ENCODE data around the gene MTERF4.
A peak's percentile ranks its signal among the peaks of the same experiment; 100 is the strongest.

The MTERF4 gene

DNA sequence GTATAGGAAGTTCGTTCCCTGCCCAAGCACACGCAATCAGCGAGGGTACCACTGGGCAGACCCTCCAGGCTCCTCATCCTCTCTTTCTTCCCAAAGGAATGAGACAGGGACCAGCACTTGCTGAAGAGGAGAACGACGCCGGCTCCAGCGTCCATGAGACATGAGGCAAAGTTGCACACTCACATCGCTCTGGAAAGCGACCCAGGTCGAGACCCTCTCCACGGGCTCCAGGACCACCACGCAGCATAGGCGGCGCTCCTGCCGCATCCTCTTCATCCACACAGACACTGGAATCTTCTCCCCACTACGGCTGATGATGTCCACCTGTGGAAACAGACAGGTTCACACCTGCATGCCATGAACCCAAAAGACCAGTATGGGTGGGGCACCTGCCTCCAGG is 36.4 kb upstream of the MTERF4 start:
- Mint-ChIP-seq H3K4me1 (peaks cover 12% of the 10 kb centered on the region), H3K27ac (no peak overlapping the region), H3K36me3 (peaks cover 92% of the 10 kb centered on the region), H3K4me3 (no peak overlapping the region), H3K27me3 (no peaks in the 10 kb centered on the region), H3K9me3 (no peaks in the 10 kb centered on the region)
- ATAC-seq = no peak

GRCh38 chr2:241137276-241138190 is 35.4 kb upstream of the MTERF4 start:
- Mint-ChIP-seq H3K27me3 (no peaks in the 10 kb centered on the region), H3K4me1 (peaks cover 22% of the 10 kb centered on the region), H3K36me3 (peaks cover 92% of the 10 kb centered on the region), H3K4me3 (no peak overlapping the region), H3K9me3 (no peaks in the 10 kb centered on the region), H3K27ac (no peak overlapping the region)
- no peak for ATAC-seq

DNA sequence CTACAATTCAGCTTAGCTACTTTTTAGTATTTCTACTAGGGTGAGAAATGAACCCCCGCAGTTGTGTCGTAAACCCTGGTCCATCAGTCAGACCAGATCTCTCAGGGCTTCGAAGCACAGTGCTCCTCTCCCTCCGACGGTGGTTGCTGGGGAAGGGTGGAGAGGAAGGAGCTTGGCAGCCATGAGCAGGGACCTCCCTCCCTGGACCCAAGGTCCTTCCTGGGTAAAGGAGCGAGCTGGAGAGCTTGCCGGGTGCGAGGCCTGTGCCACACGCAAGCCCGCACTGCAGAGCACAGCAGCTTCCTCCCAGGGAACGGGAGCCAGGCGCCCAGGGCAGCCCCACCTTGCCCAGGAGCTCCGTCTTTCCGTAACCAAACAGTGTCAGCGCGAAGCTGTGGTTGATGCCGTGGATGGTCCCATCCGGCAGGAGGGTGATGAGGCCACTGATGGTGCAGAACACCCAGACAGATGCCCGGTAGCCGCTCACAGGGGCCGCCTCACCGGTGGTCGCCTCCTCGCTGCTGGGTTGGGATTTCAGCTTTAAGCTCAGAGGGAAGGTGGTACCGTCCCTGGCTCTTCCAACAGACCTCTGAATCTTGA is 34.7 kb upstream of the MTERF4 start:
- Mint-ChIP-seq H3K4me1 (peaks cover 18% of the 10 kb centered on the region), H3K36me3 (peaks cover 88% of the 10 kb centered on the region), H3K27ac (no peak overlapping the region)

GRCh38 chr2:241136191-241136590 is 34.1 kb upstream of the MTERF4 start:
- Mint-ChIP-seq H3K27me3 (no peaks in the 10 kb centered on the region), H3K9me3 (no peaks in the 10 kb centered on the region), H3K27ac (no peak overlapping the region), H3K4me1 (peaks cover 15% of the 10 kb centered on the region), H3K36me3 (peaks cover 83% of the 10 kb centered on the region), H3K4me3 (no peak overlapping the region)
- ATAC-seq = no peak

More for the DNA sequence above, 34.7 kb upstream of the MTERF4 start:
- no peaks in the 10 kb centered on the region for H3K9me3 Mint-ChIP-seq
- H3K27me3 Mint-ChIP-seq = no peaks in the 10 kb centered on the region
- ATAC-seq = no peak
- H3K4me3 Mint-ChIP-seq = no peak overlapping the region

DNA sequence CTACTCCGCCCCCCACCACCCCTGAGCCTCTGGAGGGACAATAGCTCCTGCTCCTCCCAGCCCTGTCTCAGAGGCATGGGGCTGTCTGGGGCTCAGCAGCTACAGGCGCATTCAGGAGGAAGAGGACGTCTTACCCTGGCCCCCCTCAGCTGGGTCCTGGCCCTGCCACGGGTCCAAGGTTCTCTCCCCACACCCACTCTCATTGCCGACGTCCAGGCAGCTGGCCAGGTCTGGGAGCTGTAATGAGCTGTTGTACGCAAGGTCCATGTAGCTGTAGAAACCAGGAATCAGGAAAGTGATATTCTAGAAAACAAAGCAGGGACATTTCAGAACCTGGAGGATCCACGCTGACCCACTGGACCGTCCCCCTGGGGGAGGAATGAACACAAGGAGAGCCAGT is 33.6 kb upstream of the MTERF4 start:
- H3K4me3 Mint-ChIP-seq = no peak overlapping the region
- H3K9me3 Mint-ChIP-seq = no peaks in the 10 kb centered on the region
- no peaks in the 10 kb centered on the region for H3K27me3 Mint-ChIP-seq
- H3K4me1 Mint-ChIP-seq = peaks cover 16% of the 10 kb centered on the region
- no peak overlapping the region for H3K27ac Mint-ChIP-seq
- H3K36me3 Mint-ChIP-seq = peaks cover 82% of the 10 kb centered on the region
- no peak for ATAC-seq

- Mint-ChIP-seq H3K9me3 (no peaks in the 10 kb centered on the region), H3K4me3 (no peak overlapping the region), H3K27me3 (no peaks in the 10 kb centered on the region), H3K36me3 (peaks cover 82% of the 10 kb centered on the region), H3K4me1 (peaks cover 26% of the 10 kb centered on the region), H3K27ac (no peak overlapping the region)
- peak; percentile 5 for ATAC-seq
These were observed 32.6 kb upstream of the MTERF4 start for GRCh38 chr2:241134711-241135110.

GRCh38 chr2:241133436-241133820 is 31.3 kb upstream of the MTERF4 start:
- Mint-ChIP-seq H3K36me3 (peaks cover 83% of the 10 kb centered on the region), H3K27me3 (no peaks in the 10 kb centered on the region), H3K4me3 (no peak overlapping the region), H3K27ac (peak overlapping the region; percentile 62), H3K9me3 (no peaks in the 10 kb centered on the region), H3K4me1 (peaks cover 39% of the 10 kb centered on the region)
- ATAC-seq = no peak

DNA sequence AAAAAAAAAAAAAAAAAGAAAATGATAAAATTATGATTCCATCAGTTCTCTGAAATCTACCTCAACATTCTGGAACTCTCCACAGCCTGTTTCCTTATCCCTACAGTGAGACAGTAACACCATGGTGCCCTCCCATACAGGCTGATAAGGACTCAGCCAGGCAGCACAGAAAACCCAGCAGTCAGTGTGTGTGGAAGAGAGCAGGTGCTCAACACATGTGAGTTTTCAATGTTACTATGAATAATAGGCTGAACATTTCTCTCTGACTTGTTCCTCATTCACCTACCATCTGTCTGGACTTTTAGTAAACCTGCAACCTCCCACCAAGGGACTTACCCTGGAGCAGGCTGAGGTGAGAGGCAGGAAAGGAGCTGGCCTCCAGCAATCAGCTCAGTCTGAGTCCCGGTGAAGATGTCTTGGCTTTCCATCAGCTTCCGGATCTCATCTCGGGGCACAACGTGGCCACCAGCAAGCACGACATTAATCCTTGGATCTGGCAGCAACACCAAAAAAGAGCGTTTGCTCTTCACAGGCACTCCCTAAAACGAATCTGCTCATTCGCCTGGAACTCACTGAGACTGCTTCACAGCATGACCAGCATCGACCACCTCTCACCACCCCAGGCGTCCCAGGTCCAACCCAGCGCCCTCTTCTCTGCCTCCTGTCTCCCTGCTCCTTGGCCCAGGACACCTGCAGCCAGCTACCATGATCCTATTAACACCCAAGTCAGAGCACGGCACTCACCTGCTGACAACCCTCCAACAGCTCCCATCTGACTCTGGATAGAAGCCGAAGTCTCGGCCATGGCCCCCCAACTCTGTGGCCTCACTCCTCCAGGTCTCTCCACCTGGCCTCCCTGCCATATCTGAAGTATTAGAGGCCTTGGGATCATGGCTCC is 30.7 kb upstream of the MTERF4 start:
- Mint-ChIP-seq H3K27me3 (no peaks in the 10 kb centered on the region), H3K27ac (peak overlapping the region; percentile 62), H3K36me3 (peaks cover 83% of the 10 kb centered on the region), H3K9me3 (peaks cover 4% of the 10 kb centered on the region), H3K4me1 (peaks cover 45% of the 10 kb centered on the region), H3K4me3 (no peak overlapping the region)
- ATAC-seq = peak; percentile 69

- Mint-ChIP-seq H3K4me1 (peaks cover 58% of the 10 kb centered on the region), H3K36me3 (peaks cover 85% of the 10 kb centered on the region), H3K27ac (peak overlapping the region; percentile 100), H3K27me3 (no peaks in the 10 kb centered on the region), H3K4me3 (no peak overlapping the region), H3K9me3 (peaks cover 5% of the 10 kb centered on the region)
- no peak for ATAC-seq
These were observed 29.4 kb upstream of the MTERF4 start for GRCh38 chr2:241131531-241131930.

DNA sequence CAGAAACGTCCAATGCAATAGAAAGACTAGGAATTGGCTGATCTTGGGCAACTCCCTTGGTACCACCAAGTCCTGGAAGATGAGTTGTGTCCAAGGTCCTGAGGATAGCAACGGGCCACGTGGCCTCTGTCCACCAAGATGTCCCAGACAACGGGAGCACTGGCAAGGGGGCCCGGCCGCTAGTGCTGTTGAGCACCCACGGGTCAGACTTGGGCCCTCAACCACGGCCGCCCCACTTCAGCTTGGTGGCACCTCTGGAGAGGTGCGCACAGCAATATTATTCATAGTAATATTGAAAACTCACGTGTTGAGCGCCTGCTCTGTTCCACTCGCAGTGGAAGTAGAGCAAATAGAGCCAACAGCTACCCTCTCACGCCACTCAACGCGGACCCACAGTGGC is 28.2 kb upstream of the MTERF4 start:
- Mint-ChIP-seq H3K36me3 (peaks cover 85% of the 10 kb centered on the region), H3K27me3 (no peaks in the 10 kb centered on the region), H3K4me3 (no peak overlapping the region), H3K27ac (peak overlapping the region; percentile 100), H3K9me3 (peaks cover 5% of the 10 kb centered on the region), H3K4me1 (peaks cover 70% of the 10 kb centered on the region)
- ATAC-seq = no peak

- Mint-ChIP-seq H3K4me1 (peaks cover 72% of the 10 kb centered on the region), H3K9me3 (peaks cover 5% of the 10 kb centered on the region), H3K4me3 (peak overlapping the region; percentile 38), H3K27ac (peak overlapping the region; percentile 100), H3K36me3 (peaks cover 81% of the 10 kb centered on the region), H3K27me3 (no peaks in the 10 kb centered on the region)
- peak; percentile 47 for ATAC-seq
These were observed 27.2 kb upstream of the MTERF4 start for GRCh38 chr2:241129086-241129871.

- Mint-ChIP-seq H3K4me1 (peaks cover 74% of the 10 kb centered on the region), H3K27me3 (no peaks in the 10 kb centered on the region), H3K4me3 (peak overlapping the region; percentile 53), H3K36me3 (peaks cover 77% of the 10 kb centered on the region), H3K9me3 (peaks cover 5% of the 10 kb centered on the region), H3K27ac (peak overlapping the region; percentile 100)
- ATAC-seq = no peak
These were observed 26.2 kb upstream of the MTERF4 start for GRCh38 chr2:241128266-241128665.

- no peak for ATAC-seq
- H3K9me3 Mint-ChIP-seq = peaks cover 5% of the 10 kb centered on the region
- peak overlapping the region; percentile 100 for H3K27ac Mint-ChIP-seq
- H3K4me3 Mint-ChIP-seq = no peak overlapping the region
- H3K4me1 Mint-ChIP-seq = peaks cover 63% of the 10 kb centered on the region
- peaks cover 78% of the 10 kb centered on the region for H3K36me3 Mint-ChIP-seq
- no peaks in the 10 kb centered on the region for H3K27me3 Mint-ChIP-seq
These were observed 24.7 kb upstream of the MTERF4 start for GRCh38 chr2:241126771-241127202.

DNA sequence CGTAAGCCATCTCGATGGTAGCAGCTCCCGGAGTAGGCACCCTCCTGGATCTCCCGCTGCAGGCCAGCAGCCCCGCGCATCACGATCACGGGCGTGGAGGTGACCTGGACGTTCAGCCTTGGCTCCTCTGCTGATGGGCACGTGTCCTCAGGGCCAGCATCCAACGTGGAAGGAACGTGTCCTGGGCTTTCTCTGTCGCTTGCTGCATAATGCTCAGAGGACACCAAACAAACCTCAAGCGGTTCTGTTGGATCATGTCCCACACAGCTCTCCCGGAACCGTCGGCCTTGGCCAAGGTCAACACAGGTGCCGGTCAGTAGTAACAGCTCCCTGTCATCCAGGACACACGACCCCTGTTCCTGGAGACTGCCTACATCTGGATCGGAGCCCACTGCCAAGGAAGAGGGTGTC is 24.1 kb upstream of the MTERF4 start:
- Mint-ChIP-seq H3K9me3 (peaks cover 5% of the 10 kb centered on the region), H3K36me3 (peaks cover 83% of the 10 kb centered on the region), H3K4me1 (peaks cover 63% of the 10 kb centered on the region), H3K27me3 (no peaks in the 10 kb centered on the region), H3K4me3 (peak overlapping the region; percentile 62), H3K27ac (peak overlapping the region; percentile 100)
- ATAC-seq = no peak
